HepG2 (cell line): ENCODE measurements around the gene SLC9A8. TPM values are rescaled to one million over a fixed set of nuclear protein-coding genes. Genes with fewer than 3 reads are reported as not detected.

Experiments
- ATAC-seq: fragments of 200-7000 bp; cut with Tn5 transposase; 3 replicates; pipeline ENCODE4 v1.9.1; 2020; ENCODE audit warnings: mild to moderate bottlenecking, moderate library complexity
- BruUV-seq: library from RNA; stranded (reverse); fragments of 400-500 nt; replicated peaks from 2 replicates; lab custom pipeline; 2021; lab: Mats Ljungman, UMichigan
- CTCF ChIA-PET: fragments of 300-600 bp; formaldehyde crosslinking; extraction: SDS; loops from one replicate; lab custom pipeline; 2021; ENCODE audit warnings: low total read pairs, inconsistent platforms, low intra/inter-chr PET ratio; lab: Yijun Ruan, JAX
- POLR2A ChIA-PET: fragments of 350-600 bp; sonication (Branson Sonifier 250); formaldehyde crosslinking; loops from one replicate; lab custom pipeline; 2020; ENCODE audit warnings: antibody characterized with exemption, inconsistent platforms; lab: Yijun Ruan, JAX
- DNase-seq: peaks from one replicate; pipeline ENCODE4 v3.0.0-alpha.2; 2015; ENCODE audit warnings: low spot score
- FAIRE-seq: peaks from 3 replicates; lab custom pipeline; 2011; peaks lifted over from hg19 to GRCh38; lab: Jason Lieb, UNC
- H2AFZ ChIP-seq: one replicate; pipeline ENCODE4 v1.6.1; 2011; ENCODE audit warnings: low read length, inconsistent platforms
- H3K27ac ChIP-seq: fragments of 300-600 bp; 3 replicates; pipeline ENCODE4 v1.8.0; 2011; ENCODE audit warnings: mixed run types, mild to moderate bottlenecking, mixed read lengths, low read length, inconsistent platforms; ENCODE audit not compliant: insufficient read depth; ENCODE audit errors: extremely low read length
- H3K27me3 ChIP-seq, 2 experiments: fragments of 200-600 bp in 1 of 2; 2 replicates in 1 of 2; 3 replicates in 1 of 2; pipeline versions ENCODE4 v1.6.0 to v1.8.0; 2011; ENCODE audit warnings: low read length in 2 of 2, mild to moderate bottlenecking in 2 of 2, moderate library complexity in 2 of 2, inconsistent platforms in 1 of 2; ENCODE audit not compliant: insufficient read depth in 2 of 2, control insufficient read depth in 1 of 2
- H3K36me3 ChIP-seq, 2 experiments: fragments of 200-600 bp in 1 of 2; replicated peaks in 1 of 2; 2 replicates in 1 of 2; 3 replicates in 1 of 2; pipeline versions ENCODE4 v1.5.1 to v1.8.0; 2011; ENCODE audit warnings: low read length in 2 of 2, inconsistent platforms in 1 of 2; ENCODE audit not compliant: insufficient read depth in 2 of 2, control insufficient read depth in 1 of 2
- H3K4me1 ChIP-seq: 2 replicates; pipeline ENCODE4 v1.5.1; 2012; ENCODE audit warnings: low read length, inconsistent platforms; ENCODE audit not compliant: insufficient read depth
- H3K4me2 ChIP-seq: 2 replicates; pipeline ENCODE4 v1.6.0; 2011; ENCODE audit warnings: low read depth, low read length, inconsistent platforms
- H3K4me3 ChIP-seq, 3 experiments: fragments of 200-600 bp in 1 of 3; sonication (generic), shearing (Covaris generic) in 1 of 3; replicated peaks in 1 of 3; 2 replicates each; pipeline ENCODE4 v1.5.1; 2011 to 2016; ENCODE audit warnings: low read length in 3 of 3, inconsistent platforms in 2 of 3, low read depth in 2 of 3, mild to moderate bottlenecking in 2 of 3, control low read depth in 1 of 3, mixed read lengths in 1 of 3; ENCODE audit not compliant: insufficient read depth in 1 of 3
- H3K79me2 ChIP-seq: one replicate; pipeline ENCODE4 v1.6.1; 2011; ENCODE audit warnings: low read length, inconsistent platforms; ENCODE audit not compliant: insufficient read depth
- H3K9ac ChIP-seq: 2 replicates; pipeline ENCODE4 v1.6.0; 2011; ENCODE audit warnings: mild to moderate bottlenecking, low read depth, low read length, inconsistent platforms; ENCODE audit not compliant: insufficient read depth
- H3K9me3 ChIP-seq: 2 replicates; pipeline ENCODE4 v1.5.1; 2012; ENCODE audit warnings: mild to moderate bottlenecking, low read length
- H4K20me1 ChIP-seq: 2 replicates; pipeline ENCODE4 v1.6.0; 2011; ENCODE audit warnings: inconsistent platforms, mild to moderate bottlenecking, low read length, moderate library complexity; ENCODE audit not compliant: insufficient read depth
- CBX2 ChIP-seq, 2 experiments: fragments of 200-600 bp in 1 of 2; sonication (generic); formaldehyde crosslinking in 1 of 2; IDR thresholded peaks; 2 replicates each; pipeline versions ENCODE4 v1.7.0 to v1.8.1; 2018 to 2022; ENCODE audit warnings: low read depth in 2 of 2, low read length in 1 of 2, mild to moderate bottlenecking in 1 of 2, missing genetic modification reagents in 1 of 2
- EP300 ChIP-seq, 3 experiments: sonication (generic) in 1 of 3; formaldehyde crosslinking in 1 of 3; IDR thresholded peaks; 2 replicates each; pipeline versions ENCODE4 v1.5.1 to v1.6.1; 2011 to 2020; ENCODE audit warnings: low read depth in 2 of 3, low read length in 2 of 3, borderline replicate concordance in 1 of 3, improper control_type of control experiment in 1 of 3, mild to moderate bottlenecking in 1 of 3, missing genetic modification reagents in 1 of 3, moderate library complexity in 1 of 3
- ESRRA ChIP-seq: sonication (generic); formaldehyde crosslinking; IDR thresholded peaks from 2 replicates; pipeline ENCODE4 v1.5.1; 2020; ENCODE audit warnings: mild to moderate bottlenecking, low read depth, missing genetic modification reagents
- GATAD1 ChIP-seq: IDR thresholded peaks from 2 replicates; pipeline ENCODE4 v1.6.1; 2016; ENCODE audit warnings: missing genetic modification reagents, missing compliant biosample characterization
- RBM22 ChIP-seq: fragments of 200-400 bp; formaldehyde crosslinking; optimal IDR thresholded peaks from 2 replicates; pipeline ENCODE3; 2017; ENCODE audit warnings: mild to moderate bottlenecking, low read length, moderate library complexity
- ZBTB7A ChIP-seq: sonication (generic); formaldehyde crosslinking; IDR thresholded peaks from 2 replicates; pipeline ENCODE4 v1.8.0; 2022; ENCODE audit warnings: mild to moderate bottlenecking, missing genetic modification reagents
- ZMYM3 ChIP-seq: sonication (generic); formaldehyde crosslinking; IDR thresholded peaks from 2 replicates; pipeline ENCODE4 v1.5.1; 2020; ENCODE audit warnings: mild to moderate bottlenecking, missing genetic modification reagents
- ZNF367 ChIP-seq: sonication (generic); formaldehyde crosslinking; IDR thresholded peaks from 2 replicates; pipeline ENCODE4 v1.4.0; 2020; ENCODE audit warnings: missing genetic modification reagents, borderline replicate concordance
- WGBS: methylation state at CpG from one replicate; pipeline ENCODE4 v1.1.6; 2017; ENCODE audit warnings: low lambda C conversion rate; 5-methylcytosine and 5-hydroxymethylcytosine counted together
- in situ Hi-C: cut with HindIII; loops from 2 replicates; pipeline ENCODE4 v1.10.0; 2017; ENCODE audit warnings: low pct_unique_long_range_greater_than_20kb; ENCODE audit not compliant: extremely low pct_ligation_motif_present
- intact Hi-C: fragments of 100-400 bp; cut with micrococcal nuclease; formaldehyde crosslinking; loops from one replicate; pipeline ENCODE4 v1.10.0; 2022; ENCODE audit not compliant: unreplicated experiment
- polyA plus RNA-seq, 8 experiments: library from polyadenylated mRNA; depleted of rRNA in 3 of 8; stranded (reverse) in 7 of 8; unstranded in 1 of 8; fragments of >200 nt; fragmentation: Illumina TruSeq in 4 of 8; extraction: Trizol in 4 of 8; gene quantifications; 2 replicates each; pipeline versions ENCODE4 v1.2.1 to v1.2.3, GENCODE V29; 2011 to 2016; ENCODE audit warnings: low read depth in 4 of 8, missing spikeins in 1 of 8, mixed read lengths in 1 of 8; ENCODE audit not compliant: insufficient read depth in 1 of 8
- total RNA-seq, 5 experiments: library from RNA; depleted of rRNA; stranded (reverse); fragments of >200 nt; fragmentation: Illumina TruSeq; extraction: Trizol; gene quantifications; 2 replicates each; pipeline ENCODE4 v1.2.3, GENCODE V29; 2016; ENCODE audit warnings: low read depth in 1 of 5
- TF ChIP-seq, protein P1 (sequence below): sonication (generic); formaldehyde crosslinking; IDR thresholded peaks from 2 replicates; pipeline ENCODE4 v1.5.1; 2020; ENCODE audit warnings: mild to moderate bottlenecking, missing genetic modification reagents, borderline replicate concordance

SLC9A8 gene
- total and polyA plus RNA-seq, 2 of the 13 experiments (the other 11 are each of a cell fraction or from before 2014, with no cell fraction given) = 4.1 to 7.4 TPM

DNA sequence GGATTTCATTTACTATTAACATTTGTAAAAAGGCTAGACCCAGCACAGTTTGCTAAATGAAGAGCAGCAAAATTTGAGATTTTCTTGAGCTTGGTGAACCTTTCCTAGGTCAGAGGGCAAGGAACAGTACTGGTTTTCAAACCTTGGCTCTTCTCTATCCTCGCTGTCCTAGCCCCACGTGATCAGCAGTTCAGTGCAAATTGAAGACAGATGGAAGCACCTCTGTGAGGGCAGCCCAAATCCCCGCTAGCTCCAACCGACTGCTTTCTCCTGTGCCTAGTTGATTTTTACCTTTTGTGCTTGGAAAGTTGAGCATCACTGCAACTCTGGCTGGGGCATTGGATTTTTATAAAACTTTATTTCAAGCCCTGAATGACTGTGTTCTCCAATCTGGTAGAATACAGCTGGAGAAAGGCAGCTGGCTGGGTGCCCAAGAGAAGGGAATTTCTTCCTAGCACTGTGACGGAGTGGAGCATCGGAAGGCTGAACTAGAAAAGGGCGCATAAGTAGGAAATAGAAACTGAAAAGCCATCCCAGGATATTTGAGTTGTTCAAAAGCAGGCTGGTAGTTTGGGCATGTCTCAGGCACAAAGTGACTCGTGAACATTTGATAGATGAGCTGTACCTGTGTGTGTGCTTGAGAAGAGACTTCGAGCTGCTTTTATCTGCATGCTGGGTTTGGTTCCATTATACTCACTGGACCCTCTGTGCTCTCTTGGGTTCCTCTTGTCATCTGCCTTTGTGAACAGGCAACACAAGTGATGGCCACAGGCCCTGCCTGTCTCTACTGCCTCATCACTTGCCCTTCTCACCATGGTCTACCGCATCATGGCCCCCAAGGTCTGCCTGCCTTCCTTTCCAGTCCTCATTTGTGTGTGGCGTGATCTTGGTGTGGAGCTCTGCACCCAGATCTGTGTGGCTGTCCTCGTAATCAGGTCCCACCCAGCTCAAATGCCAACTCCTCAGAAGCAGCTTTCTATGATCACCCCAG is 125.8 kb downstream of the SLC9A8 start (continued):
- TF ChIP-seq, protein P1, sequence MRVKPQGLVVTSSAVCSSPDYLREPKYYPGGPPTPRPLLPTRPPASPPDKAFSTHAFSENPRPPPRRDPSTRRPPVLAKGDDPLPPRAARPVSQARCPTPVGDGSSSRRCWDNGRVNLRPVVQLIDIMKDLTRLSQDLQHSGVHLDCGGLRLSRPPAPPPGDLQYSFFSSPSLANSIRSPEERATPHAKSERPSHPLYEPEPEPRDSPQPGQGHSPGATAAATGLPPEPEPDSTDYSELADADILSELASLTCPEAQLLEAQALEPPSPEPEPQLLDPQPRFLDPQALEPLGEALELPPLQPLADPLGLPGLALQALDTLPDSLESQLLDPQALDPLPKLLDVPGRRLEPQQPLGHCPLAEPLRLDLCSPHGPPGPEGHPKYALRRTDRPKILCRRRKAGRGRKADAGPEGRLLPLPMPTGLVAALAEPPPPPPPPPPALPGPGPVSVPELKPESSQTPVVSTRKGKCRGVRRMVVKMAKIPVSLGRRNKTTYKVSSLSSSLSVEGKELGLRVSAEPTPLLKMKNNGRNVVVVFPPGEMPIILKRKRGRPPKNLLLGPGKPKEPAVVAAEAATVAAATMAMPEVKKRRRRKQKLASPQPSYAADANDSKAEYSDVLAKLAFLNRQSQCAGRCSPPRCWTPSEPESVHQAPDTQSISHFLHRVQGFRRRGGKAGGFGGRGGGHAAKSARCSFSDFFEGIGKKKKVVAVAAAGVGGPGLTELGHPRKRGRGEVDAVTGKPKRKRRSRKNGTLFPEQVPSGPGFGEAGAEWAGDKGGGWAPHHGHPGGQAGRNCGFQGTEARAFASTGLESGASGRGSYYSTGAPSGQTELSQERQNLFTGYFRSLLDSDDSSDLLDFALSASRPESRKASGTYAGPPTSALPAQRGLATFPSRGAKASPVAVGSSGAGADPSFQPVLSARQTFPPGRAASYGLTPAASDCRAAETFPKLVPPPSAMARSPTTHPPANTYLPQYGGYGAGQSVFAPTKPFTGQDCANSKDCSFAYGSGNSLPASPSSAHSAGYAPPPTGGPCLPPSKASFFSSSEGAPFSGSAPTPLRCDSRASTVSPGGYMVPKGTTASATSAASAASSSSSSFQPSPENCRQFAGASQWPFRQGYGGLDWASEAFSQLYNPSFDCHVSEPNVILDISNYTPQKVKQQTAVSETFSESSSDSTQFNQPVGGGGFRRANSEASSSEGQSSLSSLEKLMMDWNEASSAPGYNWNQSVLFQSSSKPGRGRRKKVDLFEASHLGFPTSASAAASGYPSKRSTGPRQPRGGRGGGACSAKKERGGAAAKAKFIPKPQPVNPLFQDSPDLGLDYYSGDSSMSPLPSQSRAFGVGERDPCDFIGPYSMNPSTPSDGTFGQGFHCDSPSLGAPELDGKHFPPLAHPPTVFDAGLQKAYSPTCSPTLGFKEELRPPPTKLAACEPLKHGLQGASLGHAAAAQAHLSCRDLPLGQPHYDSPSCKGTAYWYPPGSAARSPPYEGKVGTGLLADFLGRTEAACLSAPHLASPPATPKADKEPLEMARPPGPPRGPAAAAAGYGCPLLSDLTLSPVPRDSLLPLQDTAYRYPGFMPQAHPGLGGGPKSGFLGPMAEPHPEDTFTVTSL (CRISPR knock-in tag) = no peak
- TF ChIP-seq ZMYM3 = no peak
- no peak for TF ChIP-seq ESRRA (CRISPR knock-in tag)
- TF ChIP-seq GATAD1 (CRISPR knock-in tag) = no peak
- no peak for TF ChIP-seq ZNF367

DNA sequence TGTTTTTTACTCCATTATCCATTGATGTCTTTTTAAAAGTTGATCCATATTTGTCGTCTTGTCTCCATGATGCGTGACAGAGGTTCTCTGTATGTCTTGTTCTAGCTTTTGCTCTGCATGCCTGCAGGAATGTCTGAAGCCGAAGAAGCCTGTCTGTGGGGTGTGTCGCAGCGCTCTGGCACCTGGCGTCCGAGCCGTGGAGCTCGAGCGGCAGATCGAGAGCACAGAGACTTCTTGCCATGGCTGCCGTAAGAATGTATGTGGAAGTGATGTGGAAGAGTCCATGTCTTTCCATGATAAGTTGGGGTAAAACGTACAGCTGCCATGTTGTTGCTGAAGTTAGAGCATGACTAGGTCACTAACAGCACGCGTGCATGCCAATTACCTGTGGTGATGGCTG is 128.8 kb downstream of the SLC9A8 start:
- TF ChIP-seq RBM22 = peak; percentile 56
- no peak for TF ChIP-seq EP300 (IDR thresholded peaks at IDR 0.05; ENCODE audit: low read depth in 2 of 2, low read length in 2 of 2)
- TF ChIP-seq EP300 (CRISPR knock-in tag; IDR thresholded peaks at IDR 0.05; ENCODE audit: borderline replicate concordance) = no peak
- TF ChIP-seq ZBTB7A = 0 out of 2 replicates have a peak, but pooled peaks have one; percentile 29
- no peak for TF ChIP-seq CBX2 (IDR thresholded peaks at IDR 0.05; ENCODE audit: low read depth, low read length)
- no peak for TF ChIP-seq CBX2 (CRISPR knock-in tag; IDR thresholded peaks at IDR 0.05; ENCODE audit: low read depth)
- Histone ChIP-seq H3K79me2 (peaks cover 80% of the 10 kb centered on the region), H3K4me3 (no peak overlapping the region), H3K27ac (no peak overlapping the region), H3K4me2 (no peak overlapping the region), H3K9me3 (no peaks in the 10 kb centered on the region), H3K27me3 (no peaks in the 10 kb centered on the region; a peak in 1 of 5 replicates), H3K36me3 (peaks cover 28 to 64% of the 10 kb centered on the region in 2 experiments), H2AFZ (no peak overlapping the region), H3K4me1 (peaks cover 85% of the 10 kb centered on the region), H4K20me1 (peaks cover 45% of the 10 kb centered on the region), H3K9ac (no peak overlapping the region)
- no peak for FAIRE-seq
- 97% methylated on average over 15 of the region's 15 CpGs for WGBS
- ATAC-seq = no peak
- no TSS peak for BruUV-seq
- in situ Hi-C loops = no loop called here
- no peak for DNase-seq
- ChIA-PET CTCF (no interaction called here), POLR2A (interaction anchor here (0.5 to 1.1 kb wide), 2 partner anchors 9 to 25 kb away, joined by 3 read pairs; no protein-coding TSS in a partner anchor)
- intact Hi-C loops = no loop called here
